Uterus (tissue), 4 donors: Measurements from ENCODE around the gene EFNB3. TPM values are rescaled to one million over a fixed set of nuclear protein-coding genes. Genes with fewer than 3 reads are reported as not detected.
A peak's percentile ranks its signal among the peaks of the same experiment; 100 is the strongest.

Source experiments
- DNase-seq, 2 donors: peaks; one replicate each; pipeline ENCODE4 v3.0.0-alpha.2; 2019 to 2020
- H3K27ac ChIP-seq, 2 donors: fragments of 200-600 bp; sonication (generic); 1 replicate in 1 of 2; 2 replicates in 1 of 2; pipeline ENCODE4 v1.5.1; 2016 to 2018
- H3K27me3 ChIP-seq, 2 donors: fragments of 200-600 bp; sonication (generic); one replicate each; pipeline ENCODE4 v1.5.1; 2018 to 2019; ENCODE audit warnings: control low read depth in 1 of 2
- H3K36me3 ChIP-seq, 2 donors: fragments of 200-600 bp; sonication (generic); one replicate each; pipeline ENCODE4 v1.5.1; 2019; ENCODE audit warnings: control low read depth in 1 of 2
- H3K4me1 ChIP-seq, 2 donors: fragments of 200-600 bp; sonication (generic); one replicate each; pipeline ENCODE4 v1.5.1; 2018 to 2019; ENCODE audit warnings: control low read depth in 1 of 2
- H3K4me3 ChIP-seq, 2 donors: fragments of 200-600 bp; sonication (generic); 1 replicate in 1 of 2; 2 replicates in 1 of 2; pipeline ENCODE4 v1.5.1; 2018 to 2019; ENCODE audit warnings: mild to moderate bottlenecking in 1 of 2
- H3K9me3 ChIP-seq, 2 donors: fragments of 200-600 bp; sonication (generic); one replicate each; pipeline ENCODE4 v1.5.1; 2019; ENCODE audit warnings: control low read depth in 1 of 2
- CTCF ChIP-seq, 4 experiments: fragments of 200-600 bp in 2 of 4; fragments of 450-650 bp in 2 of 4; sonication (generic) in 2 of 4; IDR thresholded peaks; one replicate each; pipeline ENCODE4 v1.5.1; 2016 to 2019; ENCODE audit warnings: antibody characterized with exemption in 4 of 4, mild to moderate bottlenecking in 2 of 4, moderate library complexity in 1 of 4
- POLR2A ChIP-seq, 2 donors: fragments of 450-650 bp; IDR thresholded peaks; one replicate each; pipeline ENCODE4 v1.6.1; 2016; ENCODE audit warnings: antibody characterized with exemption in 2 of 2, mild to moderate bottlenecking in 1 of 2, moderate library complexity in 1 of 2
- intact Hi-C: fragments of 100-400 bp; cut with DNase I; formaldehyde crosslinking; loops from one replicate; pipeline ENCODE4 v1.15.1; 2023; ENCODE audit warnings: low total_unique reads
- total RNA-seq, 4 donors: library from RNA; depleted of rRNA in 3 of 4; stranded (reverse); fragments of >200 nt in 3 of 4; gene quantifications; one replicate each; pipeline versions ENCODE4 v1.1.0 to v1.2.4, GENCODE V29; 2014 to 2023
- donor health status: DM: yes; HTN: yes; CAD: no.

Gene EFNB3
- total RNA-seq, 4 donors from 2014 or later = 0.26 to 13.1 (median 5.6) TPM

- TF ChIP-seq CTCF (IDR thresholded peaks at IDR 0.05) = peak; percentile 96 to 99 (median 98)
- peak; percentile 18 to 31 for TF ChIP-seq POLR2A (IDR thresholded peaks at IDR 0.05)
- intact Hi-C loops = loop anchor here (5.0 kb wide), 1 partner anchor 61 kb away; the partner anchor contains the start of gene SAT2
- Histone ChIP-seq H3K4me1 (peaks cover 6 to 16% of the 10 kb centered on the region in 2 donors), H3K4me3 (peak within 1 kb of the TSS; percentile 83 to 85), H3K27me3 (no peaks in the 10 kb centered on the region), H3K27ac (peak within 1 kb of the TSS; percentile 94 to 98), H3K36me3 (no peaks in the 10 kb centered on the region), H3K9me3 (no peaks in the 10 kb centered on the region)
- DNase-seq = peak; percentile 98 to 99
These were observed 16.8 kb upstream of the EFNB3 start, which contains the start of gene WRAP53 for GRCh38 chr17:7687908-7688807. TSS of gene WRAP53 (plus strand) at chr17:7688477. CDS start at chr17:7688649, 172 bp downstream.

- TF ChIP-seq POLR2A (IDR thresholded peaks at IDR 0.05) = no peak
- no peak for TF ChIP-seq CTCF (IDR thresholded peaks at IDR 0.05)
- no peak for DNase-seq
- peak overlapping the region; percentile 77 to 98 for H3K27ac ChIP-seq
- intact Hi-C loops = loop anchor here (5.0 kb wide), 1 partner anchor 62 kb away; the partner anchor contains the start of gene SAT2
- H3K4me1 ChIP-seq = peaks cover 6 to 16% of the 10 kb centered on the region in 2 donors
- H3K9me3 ChIP-seq = no peaks in the 10 kb centered on the region
- H3K36me3 ChIP-seq = no peaks in the 10 kb centered on the region
- H3K4me3 ChIP-seq = peak overlapping the region; percentile 52 to 85
- H3K27me3 ChIP-seq = no peaks in the 10 kb centered on the region
These were observed 16.1 kb upstream of the EFNB3 start for GRCh38 chr17:7688808-7689316.

GRCh38 chr17:7695586-7695985 is 9.4 kb upstream of the EFNB3 start:
- no peaks in the 10 kb centered on the region for H3K9me3 ChIP-seq
- H3K36me3 ChIP-seq = no peaks in the 10 kb centered on the region
- no peak overlapping the region for H3K27ac ChIP-seq
- intact Hi-C loops = no loop called here
- no peaks in the 10 kb centered on the region for H3K27me3 ChIP-seq
- H3K4me1 ChIP-seq = no peaks in the 10 kb centered on the region
- no peak for DNase-seq
- H3K4me3 ChIP-seq = no peak overlapping the region
- no peak for TF ChIP-seq POLR2A (IDR thresholded peaks at IDR 0.05)
- TF ChIP-seq CTCF (IDR thresholded peaks at IDR 0.05) = no peak

GRCh38 chr17:7697828-7698588 is 7.0 kb upstream of the EFNB3 start:
- no peak overlapping the region for H3K4me3 ChIP-seq
- H3K36me3 ChIP-seq = no peaks in the 10 kb centered on the region
- intact Hi-C loops = no loop called here
- no peaks in the 10 kb centered on the region for H3K9me3 ChIP-seq
- no peaks in the 10 kb centered on the region for H3K4me1 ChIP-seq
- DNase-seq = no peak
- no peak for TF ChIP-seq POLR2A (IDR thresholded peaks at IDR 0.05)
- TF ChIP-seq CTCF (IDR thresholded peaks at IDR 0.05) = no peak
- no peaks in the 10 kb centered on the region for H3K27me3 ChIP-seq
- no peak overlapping the region for H3K27ac ChIP-seq
